GM19467 (cell line): ENCODE results near the gene PABPN1L.

Source experiments
- ATAC-seq: cut with Tn5 transposase; IDR thresholded peaks from one replicate; pipeline ENCODE4 v1.9.1; 2021; ENCODE audit warnings: mild to moderate bottlenecking, moderate library complexity; ENCODE audit not compliant: unreplicated experiment

Gene PABPN1L

GRCh38 chr16:88870608-88871348 is 4.3 kb upstream of the PABPN1L start:
- no peak for ATAC-seq

- ATAC-seq, result no peak
Observed at GRCh38 chr16:88869673-88869980, 3.2 kb upstream of the PABPN1L start.

GRCh38 chr16:88868974-88869672 is 2.7 kb upstream of the PABPN1L start:
- no peak for ATAC-seq

- ATAC-seq, result no peak
Observed at GRCh38 chr16:88867581-88868246, 1.3 kb upstream of the PABPN1L start.

GRCh38 chr16:88865742-88866141 is 718 bp downstream of the PABPN1L start:
- ATAC-seq, result no peak

- ATAC-seq, result no peak
Observed at GRCh38 chr16:88865310-88865709, 1.1 kb downstream of the PABPN1L start.

- ATAC-seq, result no peak
Observed at GRCh38 chr16:88864521-88864920, 1.9 kb downstream of the PABPN1L start.

GRCh38 chr16:88864099-88864498 is 2.4 kb downstream of the PABPN1L start:
- no peak for ATAC-seq

- no peak for ATAC-seq
Observed at GRCh38 chr16:88863426-88863825, 3.0 kb downstream of the PABPN1L start.

- ATAC-seq, result no peak
Observed at GRCh38 chr16:88862968-88863367, 3.5 kb downstream of the PABPN1L start.

- ATAC-seq, result no peak
Observed at GRCh38 chr16:88861359-88861758, 5.1 kb downstream of the PABPN1L start.

GRCh38 chr16:88859381-88860091 is 6.9 kb downstream of the PABPN1L start:
- no peak for ATAC-seq

- peak; percentile 45 for ATAC-seq
Observed at GRCh38 chr16:88857728-88858339, 8.6 kb downstream of the PABPN1L start.

GRCh38 chr16:88856828-88857727 is 9.4 kb downstream of the PABPN1L start, which contains the start of the genes GALNS and TRAPPC2L:
TSS of gene GALNS (minus strand) at chr16:88856947. CDS start at chr16:88856877, 70 bp downstream.
TSS of gene TRAPPC2L (plus strand) at chr16:88857127. CDS start at chr16:88857151, 24 bp downstream.
- ATAC-seq, result peak; percentile 65

- no peak for ATAC-seq
Observed at GRCh38 chr16:88856122-88856827, 10.2 kb downstream of the PABPN1L start.

- no peak for ATAC-seq
Observed at GRCh38 chr16:88855736-88856121, 10.7 kb downstream of the PABPN1L start.

GRCh38 chr16:88855176-88855575 is 11.3 kb downstream of the PABPN1L start:
- no peak for ATAC-seq

- ATAC-seq, result no peak
Observed at GRCh38 chr16:88854306-88855111, 12.0 kb downstream of the PABPN1L start.
